ACC112 (cell line): Measurements from ENCODE around the gene PLA2R1.

ENCODE experiments used
- H2AFZ ChIP-seq: fragments of 200-600 bp; sonication (generic); one replicate; pipeline ENCODE4 v1.6.0; 2017; ENCODE audit warnings: antibody characterized with exemption, low read length; ENCODE audit not compliant: unreplicated experiment
- H3K27ac ChIP-seq: fragments of 200-600 bp; sonication (generic); 2 replicates; pipeline ENCODE4 v1.5.1; 2014; ENCODE audit warnings: low read depth, mild to moderate bottlenecking, antibody characterized with exemption, low read length, moderate library complexity
- H3K27me3 ChIP-seq: fragments of 200-600 bp; sonication (generic); 2 replicates; pipeline ENCODE4 v1.6.1; 2014; ENCODE audit warnings: mild to moderate bottlenecking, antibody characterized with exemption, low read length, moderate library complexity, mixed read lengths; ENCODE audit not compliant: insufficient read depth
- H3K36me3 ChIP-seq: fragments of 200-600 bp; sonication (generic); 2 replicates; pipeline ENCODE4 v1.6.1; 2016; ENCODE audit warnings: mild to moderate bottlenecking, antibody characterized with exemption, low read length, moderate library complexity, mixed read lengths; ENCODE audit not compliant: insufficient read depth
- H3K4me1 ChIP-seq: fragments of 200-600 bp; sonication (generic); one replicate; pipeline ENCODE4 v1.6.1; 2016; ENCODE audit warnings: low read length, mixed read lengths; ENCODE audit not compliant: insufficient read depth, unreplicated experiment, control insufficient read depth
- H3K4me3 ChIP-seq: fragments of 200-600 bp; sonication (generic); 2 replicates; pipeline ENCODE4 v1.5.1; 2014; ENCODE audit warnings: mild to moderate bottlenecking, low read depth, low read length
- H3K79me2 ChIP-seq: fragments of 200-600 bp; sonication (generic); one replicate; pipeline ENCODE4 v1.6.0; 2016; ENCODE audit warnings: low read length; ENCODE audit not compliant: control insufficient read depth, unreplicated experiment, insufficient read depth

The PLA2R1 gene

DNA sequence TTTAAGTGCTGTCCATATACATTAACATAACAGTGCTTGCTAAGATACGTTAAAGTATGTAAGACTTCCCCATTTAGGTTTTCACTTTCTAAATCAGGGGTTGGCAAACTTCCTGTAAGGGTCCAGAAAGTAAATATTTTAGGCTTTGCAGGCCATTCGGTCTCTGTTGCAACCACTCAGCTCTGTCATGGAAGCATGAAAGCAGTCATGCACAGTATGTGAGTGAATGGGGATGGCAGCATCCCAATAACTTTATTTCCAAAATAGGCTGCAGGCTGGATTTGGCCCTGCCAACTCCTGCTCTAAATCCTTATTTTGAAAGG, 128.7 kb downstream of the PLA2R1 start:
- Histone ChIP-seq H3K27ac (no peak overlapping the region), H2AFZ (no peak overlapping the region), H3K27me3 (no peaks in the 10 kb centered on the region), H3K4me1 (no peaks in the 10 kb centered on the region), H3K36me3 (no peaks in the 10 kb centered on the region), H3K79me2 (no peaks in the 10 kb centered on the region), H3K4me3 (no peak overlapping the region)

- no peak overlapping the region for H3K27ac ChIP-seq
- H2AFZ ChIP-seq: no peak overlapping the region
- no peaks in the 10 kb centered on the region for H3K27me3 ChIP-seq
- no peaks in the 10 kb centered on the region for H3K36me3 ChIP-seq
- no peaks in the 10 kb centered on the region for H3K79me2 ChIP-seq
- no peak overlapping the region for H3K4me3 ChIP-seq
- H3K4me1 ChIP-seq: no peaks in the 10 kb centered on the region
Measured at GRCh38 chr2:159933040-159933726, 129.2 kb downstream of the PLA2R1 start.

- H2AFZ ChIP-seq: no peak overlapping the region
- H3K4me3 ChIP-seq: no peak overlapping the region
- H3K36me3 ChIP-seq: 0 out of 2 replicates have a peak, but pooled peaks cover 3% of the 10 kb centered on the region
- H3K79me2 ChIP-seq: no peaks in the 10 kb centered on the region
- H3K27ac ChIP-seq: no peak overlapping the region
- peaks cover 4% of the 10 kb centered on the region for H3K4me1 ChIP-seq
- H3K27me3 ChIP-seq: no peaks in the 10 kb centered on the region
Measured at GRCh38 chr2:159926695-159927094, 135.7 kb downstream of the PLA2R1 start.

GRCh38 chr2:159925975-159926374, 136.4 kb downstream of the PLA2R1 start:
- H3K4me1 ChIP-seq: peaks cover 4% of the 10 kb centered on the region
- no peaks in the 10 kb centered on the region for H3K27me3 ChIP-seq
- no peak overlapping the region for H3K4me3 ChIP-seq
- no peak overlapping the region for H2AFZ ChIP-seq
- H3K36me3 ChIP-seq: 0 out of 2 replicates have a peak, but pooled peaks cover 3% of the 10 kb centered on the region
- H3K79me2 ChIP-seq: no peaks in the 10 kb centered on the region
- no peak overlapping the region for H3K27ac ChIP-seq

- 0 out of 2 replicates have a peak, but pooled peaks cover under 1% of the 10 kb centered on the region for H3K36me3 ChIP-seq
- H3K27ac ChIP-seq: no peak overlapping the region
- H3K4me3 ChIP-seq: no peak overlapping the region
- peaks cover 4% of the 10 kb centered on the region for H3K4me1 ChIP-seq
- no peaks in the 10 kb centered on the region for H3K27me3 ChIP-seq
- H2AFZ ChIP-seq: no peak overlapping the region
- H3K79me2 ChIP-seq: no peaks in the 10 kb centered on the region
Measured at GRCh38 chr2:159922563-159922962, 139.9 kb downstream of the PLA2R1 start.

- Histone ChIP-seq H3K4me3 (no peak overlapping the region), H3K36me3 (no peaks in the 10 kb centered on the region), H3K27ac (no peak overlapping the region), H3K27me3 (no peaks in the 10 kb centered on the region), H3K79me2 (no peaks in the 10 kb centered on the region), H3K4me1 (peaks cover 4% of the 10 kb centered on the region), H2AFZ (no peak overlapping the region)
Measured at GRCh38 chr2:159921752-159922404, 140.5 kb downstream of the PLA2R1 start.

GRCh38 chr2:159916511-159916910, 145.9 kb downstream of the PLA2R1 start:
- Histone ChIP-seq H2AFZ (no peak overlapping the region), H3K27ac (no peak overlapping the region), H3K79me2 (no peaks in the 10 kb centered on the region), H3K4me1 (no peaks in the 10 kb centered on the region), H3K36me3 (no peaks in the 10 kb centered on the region), H3K4me3 (no peak overlapping the region), H3K27me3 (no peaks in the 10 kb centered on the region)

DNA sequence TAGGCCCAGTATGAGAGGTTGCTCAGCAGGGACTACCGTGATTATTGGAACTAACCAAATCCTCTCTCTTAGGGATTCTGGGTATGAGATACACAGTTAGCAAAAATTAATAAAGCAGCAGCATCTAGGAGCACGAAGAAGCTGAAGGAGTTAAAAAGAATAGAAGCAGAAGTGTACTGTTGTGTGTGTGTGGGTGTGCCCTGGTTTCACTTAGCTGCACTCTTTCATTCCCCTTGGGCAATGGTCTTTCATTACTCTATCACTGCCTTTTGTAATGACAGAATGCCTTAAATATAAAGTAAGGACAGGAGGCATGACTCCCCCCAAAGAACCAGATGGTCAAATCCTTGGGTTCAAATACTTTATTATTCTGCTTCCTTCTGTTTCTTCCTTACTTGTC, 148.5 kb downstream of the PLA2R1 start:
- no peak overlapping the region for H3K4me3 ChIP-seq
- no peaks in the 10 kb centered on the region for H3K4me1 ChIP-seq
- no peak overlapping the region for H2AFZ ChIP-seq
- no peaks in the 10 kb centered on the region for H3K79me2 ChIP-seq
- H3K27me3 ChIP-seq: no peaks in the 10 kb centered on the region
- no peak overlapping the region for H3K27ac ChIP-seq
- H3K36me3 ChIP-seq: no peaks in the 10 kb centered on the region

- Histone ChIP-seq H3K36me3 (no peaks in the 10 kb centered on the region), H2AFZ (no peak overlapping the region), H3K4me1 (no peaks in the 10 kb centered on the region), H3K4me3 (no peak overlapping the region), H3K79me2 (no peaks in the 10 kb centered on the region), H3K27ac (no peak overlapping the region), H3K27me3 (no peaks in the 10 kb centered on the region)
Measured at GRCh38 chr2:159912580-159912979, 149.8 kb downstream of the PLA2R1 start.

- Histone ChIP-seq H3K27me3 (no peaks in the 10 kb centered on the region), H3K79me2 (no peaks in the 10 kb centered on the region), H2AFZ (no peak overlapping the region), H3K36me3 (no peaks in the 10 kb centered on the region), H3K27ac (no peak overlapping the region), H3K4me3 (no peak overlapping the region), H3K4me1 (no peaks in the 10 kb centered on the region)
Measured at GRCh38 chr2:159910951-159911350, 151.5 kb downstream of the PLA2R1 start.

- H3K79me2 ChIP-seq: no peaks in the 10 kb centered on the region
- no peaks in the 10 kb centered on the region for H3K4me1 ChIP-seq
- no peak overlapping the region for H2AFZ ChIP-seq
- no peak overlapping the region for H3K27ac ChIP-seq
- peaks cover 5% of the 10 kb centered on the region; the same call in 1 of the 2 replicates for H3K27me3 ChIP-seq
- H3K4me3 ChIP-seq: no peak overlapping the region
- H3K36me3 ChIP-seq: no peaks in the 10 kb centered on the region
Measured at GRCh38 chr2:159908623-159909022, 153.8 kb downstream of the PLA2R1 start.
